Fibroblast of peridontal ligament (primary cell): ENCODE measurements around the gene MCM3AP.

Experiments
- DNase-seq: peaks from one replicate; pipeline ENCODE4 v3.0.0-alpha.2; 2010; ENCODE audit errors: extremely low read depth

Gene MCM3AP

DNA sequence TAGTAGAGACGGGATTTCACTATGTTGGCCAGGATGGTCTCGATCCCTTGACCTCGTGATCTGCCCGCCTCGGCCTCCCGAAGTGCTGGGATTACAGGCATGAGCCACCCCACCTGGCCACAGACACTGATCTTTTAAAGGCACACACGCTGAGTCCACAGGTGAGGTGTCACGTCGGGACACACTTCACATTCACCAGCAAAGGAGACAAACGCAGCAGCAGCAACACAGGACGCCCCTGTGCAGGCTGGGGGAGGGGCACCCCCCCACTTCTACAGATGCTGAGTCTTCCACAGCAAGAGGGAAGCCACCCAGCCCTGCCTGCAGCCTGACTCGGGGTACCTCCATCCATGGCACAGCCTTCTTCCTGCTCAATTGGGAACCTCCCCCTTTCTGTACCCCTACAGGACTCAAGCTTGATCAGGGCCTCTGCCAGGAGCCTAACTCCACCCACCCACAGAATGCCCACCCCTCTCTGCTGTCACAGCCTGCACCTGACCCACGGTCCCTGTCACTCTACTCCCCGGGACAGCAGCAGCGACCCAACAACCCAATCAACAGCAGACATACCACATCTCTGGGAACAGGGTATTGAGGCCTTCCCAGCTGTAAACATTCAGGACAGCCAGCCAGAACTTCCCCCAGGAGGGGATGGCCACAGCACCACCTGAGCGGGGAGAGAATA lies 66.4 kb downstream of the MCM3AP start:
- no peak for DNase-seq

DNA sequence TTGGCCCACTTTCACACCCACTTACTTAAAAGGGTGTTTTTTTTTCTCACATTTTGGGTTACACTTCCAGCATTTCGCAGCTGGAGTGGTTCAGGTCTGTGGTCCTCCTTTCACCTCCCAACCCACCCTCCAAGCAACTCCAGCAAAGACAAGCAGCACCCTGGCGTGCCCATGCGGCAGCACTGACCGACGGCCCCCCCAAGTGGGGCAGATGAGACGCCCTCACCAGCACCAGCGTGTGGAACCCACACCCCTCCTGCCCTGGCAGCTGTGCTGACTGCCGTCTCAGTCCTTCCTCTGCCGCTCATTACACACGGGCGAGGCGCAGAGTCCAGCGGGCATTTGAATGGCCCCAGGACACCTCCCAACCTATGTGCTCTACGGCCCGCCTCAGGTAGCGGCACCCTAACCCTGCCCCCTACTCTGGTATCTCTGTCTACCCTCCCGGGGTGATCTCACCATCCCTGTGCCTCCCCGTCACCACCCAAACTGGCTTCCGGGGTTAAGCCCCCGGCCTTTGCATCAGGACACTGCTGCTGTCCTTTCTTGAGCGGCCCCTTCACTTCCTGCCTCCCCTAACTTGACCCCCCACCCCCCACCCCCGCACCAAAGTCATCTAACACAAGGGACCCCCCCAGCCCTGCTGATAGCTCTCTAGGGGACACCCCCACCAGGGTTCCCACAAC lies 67.8 kb downstream of the MCM3AP start:
- no peak for DNase-seq

DNA sequence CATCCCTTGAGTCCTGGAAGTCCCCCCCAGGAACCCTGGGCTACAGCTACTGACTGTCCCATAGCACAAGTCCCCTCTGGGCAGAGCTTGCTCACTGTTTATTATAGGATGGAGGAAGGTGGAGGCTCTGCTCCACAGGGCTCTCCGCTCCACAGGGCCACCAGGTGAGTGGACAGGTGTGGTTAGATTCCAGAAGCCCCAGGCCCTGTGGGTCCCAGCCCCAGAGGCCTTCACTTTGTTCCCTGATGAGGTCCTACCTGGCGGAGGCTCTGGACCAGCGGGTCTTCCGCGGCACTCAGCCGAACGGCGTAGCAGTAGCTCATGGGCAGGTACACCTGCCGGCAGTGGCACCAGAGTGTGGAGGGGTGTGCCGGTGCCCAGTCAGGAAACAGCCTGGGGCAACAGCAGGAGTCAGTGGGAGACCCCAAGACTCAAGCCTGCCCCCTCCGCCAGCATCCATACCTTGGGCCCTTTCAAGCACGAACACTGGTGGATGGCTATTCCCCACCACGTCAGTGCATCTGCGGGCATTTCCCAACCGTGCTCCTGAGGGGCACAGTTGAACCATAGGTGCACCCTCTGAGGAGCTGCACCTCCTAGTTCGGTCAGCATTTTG lies 69.2 kb downstream of the MCM3AP start:
- DNase-seq = no peak

DNA sequence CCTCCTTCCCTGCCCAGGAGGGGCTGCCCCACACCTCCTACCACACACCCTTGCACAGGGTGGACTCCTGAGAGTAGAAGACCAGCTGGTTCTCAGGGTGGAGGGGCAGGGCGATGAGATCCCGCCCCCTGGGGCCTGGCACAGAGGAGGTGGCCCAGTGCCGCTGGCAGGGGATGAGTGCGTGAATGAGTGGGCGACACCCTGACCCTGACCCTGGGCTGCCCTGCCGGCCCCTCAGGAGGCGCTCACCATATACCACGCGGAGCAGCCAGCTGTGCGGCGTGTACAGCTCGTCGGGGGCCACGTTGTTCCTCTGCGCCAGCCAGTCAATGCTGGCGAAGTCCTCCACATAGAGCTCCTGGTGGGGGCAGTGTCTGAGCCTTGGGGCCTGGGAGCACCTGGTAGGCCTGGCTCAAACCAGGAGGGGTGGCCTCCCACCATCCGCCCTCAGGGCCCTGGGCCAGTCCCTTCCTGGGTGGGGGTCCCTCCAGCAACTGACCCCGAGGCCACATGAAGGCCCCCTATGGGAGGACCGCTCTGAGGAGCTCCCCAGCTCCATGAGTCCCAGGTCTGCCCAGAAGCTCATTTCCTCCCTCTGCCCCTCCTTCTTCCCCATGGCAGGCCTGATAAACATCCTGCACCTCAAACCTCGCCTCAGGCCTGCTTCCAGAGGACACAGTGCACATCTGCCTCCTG lies 69.8 kb downstream of the MCM3AP start:
- no peak for DNase-seq

DNA sequence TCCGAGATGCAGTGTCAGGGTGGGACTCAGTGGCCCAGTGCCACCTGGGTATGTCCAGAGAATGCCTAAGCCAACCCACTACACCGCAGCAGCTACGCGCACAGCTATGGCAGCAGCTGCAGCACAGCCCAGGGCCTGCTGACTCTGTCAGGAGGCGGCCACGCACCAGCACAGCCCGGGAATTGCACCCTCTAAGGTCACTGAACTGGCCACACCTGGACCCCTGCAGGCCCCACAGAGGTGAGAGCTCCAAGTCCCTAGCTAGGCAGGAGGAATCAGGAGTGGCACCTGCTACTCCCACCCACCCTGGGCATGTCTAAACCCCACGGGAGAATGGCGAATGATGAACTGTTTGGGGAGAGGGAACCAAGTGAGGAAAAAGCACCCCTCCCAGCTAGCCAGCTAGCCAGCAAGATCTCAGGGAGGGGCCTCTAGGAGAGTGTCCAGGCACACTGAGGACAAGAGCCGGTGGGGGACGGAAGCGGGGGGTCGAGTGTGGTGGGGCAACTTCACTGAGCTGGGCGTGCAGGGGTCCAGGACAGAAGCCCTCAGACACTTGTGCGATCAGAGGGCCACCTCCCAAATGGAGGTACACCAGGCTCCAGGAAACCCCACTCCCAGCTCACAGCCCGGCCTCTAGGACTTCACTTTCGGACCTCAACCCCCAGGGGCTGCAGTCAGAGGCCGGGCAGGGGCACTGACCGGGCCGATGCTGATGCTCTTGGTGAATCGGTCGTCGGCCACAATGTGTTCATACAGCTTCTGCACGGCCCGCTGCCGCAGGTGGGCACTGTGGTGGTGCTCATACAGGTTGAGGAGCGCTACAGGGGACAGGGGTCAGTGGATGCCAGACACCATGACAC lies 70.7 kb downstream of the MCM3AP start:
- DNase-seq = no peak

DNA sequence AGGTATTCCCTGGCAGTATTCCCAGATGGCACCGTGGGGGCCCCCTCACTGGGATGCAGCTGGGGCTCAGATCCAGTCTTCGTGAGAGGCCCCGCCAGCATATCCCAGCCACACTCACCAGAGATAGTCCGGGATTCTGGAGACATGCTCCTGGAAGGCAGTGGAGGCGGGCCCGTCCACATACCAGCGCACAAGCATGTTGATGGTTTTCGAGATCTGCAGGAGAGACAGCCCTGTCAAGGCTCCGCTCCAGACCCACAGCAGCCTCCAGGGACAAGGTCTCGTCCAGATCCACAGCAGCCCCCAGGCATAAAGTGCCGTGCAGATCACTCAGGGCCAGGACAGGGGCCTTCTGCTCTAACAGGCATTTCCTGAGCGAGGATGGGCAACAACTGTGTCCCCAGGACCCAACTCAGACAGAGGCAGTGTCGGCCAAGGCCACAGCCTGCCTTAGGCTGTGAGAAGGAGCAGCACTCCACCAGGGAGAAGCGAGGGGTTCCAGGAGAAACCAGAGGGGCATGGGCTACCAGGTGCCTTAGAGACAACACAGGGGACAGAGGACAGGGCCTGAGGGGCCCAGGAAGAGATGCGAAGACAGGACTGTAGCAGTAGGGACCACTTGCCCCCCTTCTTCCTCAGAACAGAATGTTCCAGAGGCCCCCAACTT lies 71.7 kb downstream of the MCM3AP start:
- no peak for DNase-seq

DNA sequence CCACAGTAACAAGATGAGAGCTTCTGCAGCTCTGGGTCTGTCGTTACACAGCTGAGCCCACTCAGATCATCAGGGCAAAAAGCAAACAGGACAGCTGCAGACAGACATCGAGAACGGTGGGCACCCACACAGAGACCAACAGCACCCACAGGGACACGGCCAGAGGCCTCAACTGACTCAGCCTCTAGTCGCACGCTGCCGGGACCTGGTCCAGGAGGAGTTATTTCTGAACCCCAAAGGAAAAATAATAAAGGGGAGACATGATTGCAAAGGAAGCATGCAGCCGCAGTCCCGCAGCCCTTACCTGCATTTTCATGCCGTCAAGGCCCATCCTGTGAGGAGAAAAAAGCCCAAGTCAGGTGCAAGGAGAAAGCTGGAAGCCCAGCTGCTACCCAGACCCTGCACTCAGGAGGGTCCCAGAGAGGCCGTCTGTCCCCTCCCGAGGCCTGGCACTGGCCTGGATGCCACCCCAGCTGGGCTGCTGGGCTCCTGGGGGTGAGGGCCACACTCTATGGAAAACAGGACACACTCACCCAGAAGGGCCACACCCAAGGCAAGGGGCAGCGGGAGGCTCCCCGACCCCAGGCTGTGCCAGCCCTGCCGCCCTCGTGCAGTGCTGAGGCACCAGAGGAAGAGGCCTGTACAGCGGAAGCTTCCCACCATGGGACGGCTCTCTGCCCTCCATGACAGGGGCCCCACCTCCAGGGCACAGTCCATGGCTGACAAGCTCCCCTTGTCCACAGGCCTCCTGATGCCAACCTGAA lies 72.5 kb downstream of the MCM3AP start:
- no peak for DNase-seq

DNA sequence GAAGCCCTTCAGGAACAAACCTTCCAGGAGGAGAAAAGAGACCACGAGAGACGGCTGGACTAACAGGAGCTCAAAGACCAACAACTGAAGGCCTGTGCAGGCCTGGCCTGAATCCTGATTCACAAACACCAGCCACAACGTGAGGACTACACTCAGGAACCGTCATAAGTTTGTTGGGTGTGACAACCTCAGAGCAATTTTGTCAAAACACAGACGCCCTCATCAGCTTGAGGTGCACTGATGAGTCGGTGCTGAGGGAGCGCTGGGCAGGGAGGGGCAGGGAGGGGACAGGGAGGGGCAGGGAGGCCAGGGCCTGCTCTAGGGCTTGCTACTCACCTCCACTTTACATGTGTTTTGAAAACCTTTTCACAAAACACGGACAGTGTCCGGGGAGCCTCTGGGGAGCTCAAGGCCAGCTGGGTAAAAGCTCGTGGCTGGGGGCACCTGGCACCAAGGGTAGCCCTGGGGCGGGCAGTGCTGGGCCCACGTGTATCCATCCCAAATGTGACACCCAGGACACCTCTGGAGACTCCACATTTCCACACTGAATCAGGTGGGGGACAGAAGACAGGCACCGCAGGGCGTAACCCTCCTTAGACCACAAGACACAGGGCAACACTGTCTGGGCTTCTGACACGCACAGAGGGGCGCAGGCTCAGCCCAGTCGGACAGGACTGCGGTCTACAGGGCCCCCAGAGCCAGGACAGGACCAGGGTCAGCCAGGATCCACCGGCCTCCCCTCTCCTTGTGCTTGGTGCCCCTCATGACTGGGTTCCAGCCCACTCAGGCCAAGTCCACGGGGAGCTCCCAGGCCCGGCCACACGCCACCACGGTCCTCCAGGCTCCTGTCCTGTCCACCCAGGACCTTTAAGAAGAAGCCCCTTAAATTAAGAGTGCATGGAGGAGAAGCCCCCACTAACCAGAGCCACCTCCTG lies 73.4 kb downstream of the MCM3AP start:
- no peak for DNase-seq

DNA sequence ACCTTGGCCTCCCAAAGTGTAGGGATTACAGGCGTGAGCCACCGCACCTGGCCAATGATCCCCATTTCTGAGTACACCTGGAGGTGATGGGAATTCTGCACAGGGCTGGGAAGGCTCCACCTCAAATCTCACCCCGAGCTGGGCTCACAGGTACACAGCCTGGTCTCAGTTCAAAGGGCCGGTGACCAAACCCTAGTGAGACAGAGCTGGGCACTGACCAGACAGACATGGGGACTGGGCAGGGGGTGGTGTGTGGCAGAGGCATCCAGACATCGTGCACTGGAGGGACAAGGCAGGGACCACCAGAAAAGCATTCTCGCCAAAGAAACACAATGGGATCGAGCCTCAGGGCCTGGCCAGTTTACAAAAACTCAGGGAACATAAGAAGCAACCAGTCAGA lies 74.0 kb downstream of the MCM3AP start:
- no peak for DNase-seq

DNA sequence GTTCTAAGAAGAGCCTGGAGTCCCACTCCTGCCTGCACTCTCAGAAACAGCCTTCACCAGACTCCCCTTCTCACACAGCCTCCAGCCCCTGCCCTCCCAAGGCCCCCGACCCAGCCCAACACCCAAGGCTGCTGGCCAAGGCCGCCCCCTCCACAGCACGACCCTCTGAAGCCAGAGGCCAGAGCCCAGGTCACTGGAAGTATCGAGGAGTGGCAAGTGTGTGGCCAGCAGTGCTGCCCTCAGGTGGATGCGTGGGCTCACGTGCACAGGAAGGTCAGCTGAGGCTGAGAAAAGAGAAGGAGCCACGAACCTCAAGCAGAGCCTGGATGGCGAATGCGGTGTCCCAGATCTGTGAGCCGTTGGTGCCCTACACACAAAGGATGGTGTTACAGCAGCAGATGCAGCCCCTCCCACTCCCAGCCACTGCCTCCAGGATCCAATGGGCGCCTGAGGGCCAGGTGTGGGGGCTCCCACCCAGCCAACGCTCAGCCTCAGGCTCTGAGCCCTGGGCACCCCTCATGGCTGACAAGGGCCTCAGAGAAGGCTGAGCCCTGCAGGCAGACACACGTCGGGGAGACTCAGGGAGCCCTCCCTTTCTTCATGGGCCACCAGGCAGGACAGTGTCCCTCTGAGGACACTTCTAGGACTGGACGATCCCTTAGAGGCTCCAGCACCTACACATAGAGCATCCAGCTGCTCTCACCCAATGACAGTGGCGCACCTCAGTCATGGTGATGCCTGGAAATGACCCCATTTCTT lies 74.9 kb downstream of the MCM3AP start:
- no peak for DNase-seq

DNA sequence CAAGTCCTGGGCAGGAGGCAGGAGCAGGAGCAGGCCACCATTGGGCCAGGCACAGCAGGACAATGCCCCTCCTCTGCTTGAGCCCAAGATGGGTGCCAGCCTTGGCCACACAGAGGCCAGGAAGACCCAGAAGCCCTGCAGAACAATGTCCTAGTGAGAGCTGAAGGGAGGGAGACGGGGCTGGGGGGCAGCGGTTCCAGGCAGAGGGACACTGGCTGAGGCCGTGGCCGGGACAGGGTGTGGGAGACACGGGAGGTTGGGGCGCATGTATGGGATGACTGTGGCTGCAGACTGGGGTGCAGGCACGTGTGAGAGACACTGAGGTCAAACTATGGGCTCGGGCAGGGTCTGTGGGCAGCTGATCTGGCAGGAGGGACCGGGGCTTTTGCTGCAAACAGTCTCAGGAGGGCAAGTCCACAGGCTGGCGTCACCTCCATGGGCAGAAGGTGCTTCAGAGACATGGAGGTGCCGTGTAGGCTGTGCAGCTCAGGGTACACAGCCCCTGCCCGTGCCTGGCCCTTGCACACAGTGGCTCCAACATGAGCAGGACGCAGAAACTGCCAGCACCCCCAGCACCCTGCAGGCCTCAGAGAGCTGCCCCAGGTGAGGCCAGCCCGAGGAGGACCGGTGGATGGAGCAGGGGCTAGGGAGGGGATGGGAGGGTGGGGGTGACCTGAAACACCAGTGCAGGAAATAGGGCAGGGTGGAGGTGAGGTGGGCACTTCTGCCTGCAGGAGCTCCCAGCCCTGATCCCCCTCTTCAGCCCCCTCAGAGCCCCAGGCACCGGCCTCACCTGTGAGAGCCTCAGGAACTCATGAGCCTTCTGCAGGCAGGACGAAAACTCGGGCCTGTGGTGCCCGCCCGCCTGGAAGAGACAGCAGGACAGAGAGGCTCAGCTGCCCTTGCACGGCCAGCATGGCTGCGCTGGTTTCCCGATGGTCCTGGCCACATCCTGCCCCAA lies 76.4 kb downstream of the MCM3AP start:
- no peak for DNase-seq

DNA sequence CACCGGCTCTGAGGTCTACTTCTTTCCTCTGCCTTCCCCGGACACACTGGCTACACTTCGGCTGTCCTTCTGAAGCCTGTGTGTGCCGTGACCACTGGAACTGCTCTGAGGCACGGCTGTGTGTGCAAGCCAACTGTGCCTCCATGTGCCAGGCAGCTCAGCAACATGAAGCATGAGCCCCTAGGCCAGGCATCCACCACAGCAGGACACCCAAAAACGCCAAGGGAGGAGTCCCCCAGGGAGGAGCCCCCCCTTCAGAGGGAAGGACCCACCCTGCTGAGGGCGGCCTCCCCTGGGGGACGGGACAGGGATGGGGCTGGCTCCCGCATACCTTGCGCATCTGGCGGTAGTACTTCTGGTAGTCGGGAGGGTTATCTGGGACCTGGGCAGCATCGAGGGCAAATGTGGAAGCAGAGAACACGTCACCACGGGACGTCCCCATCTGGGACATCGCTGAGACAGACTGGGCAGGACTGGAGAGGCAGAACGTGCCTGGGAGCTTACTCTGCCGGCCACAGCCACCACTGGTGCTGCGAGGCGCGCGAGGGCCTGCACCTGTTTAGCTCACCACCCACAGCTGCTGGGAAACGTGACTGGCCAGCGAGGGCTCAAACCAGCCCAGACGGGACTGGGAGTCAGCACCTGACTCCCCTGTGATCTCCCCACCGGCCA lies 77.4 kb downstream of the MCM3AP start:
- no peak for DNase-seq

DNA sequence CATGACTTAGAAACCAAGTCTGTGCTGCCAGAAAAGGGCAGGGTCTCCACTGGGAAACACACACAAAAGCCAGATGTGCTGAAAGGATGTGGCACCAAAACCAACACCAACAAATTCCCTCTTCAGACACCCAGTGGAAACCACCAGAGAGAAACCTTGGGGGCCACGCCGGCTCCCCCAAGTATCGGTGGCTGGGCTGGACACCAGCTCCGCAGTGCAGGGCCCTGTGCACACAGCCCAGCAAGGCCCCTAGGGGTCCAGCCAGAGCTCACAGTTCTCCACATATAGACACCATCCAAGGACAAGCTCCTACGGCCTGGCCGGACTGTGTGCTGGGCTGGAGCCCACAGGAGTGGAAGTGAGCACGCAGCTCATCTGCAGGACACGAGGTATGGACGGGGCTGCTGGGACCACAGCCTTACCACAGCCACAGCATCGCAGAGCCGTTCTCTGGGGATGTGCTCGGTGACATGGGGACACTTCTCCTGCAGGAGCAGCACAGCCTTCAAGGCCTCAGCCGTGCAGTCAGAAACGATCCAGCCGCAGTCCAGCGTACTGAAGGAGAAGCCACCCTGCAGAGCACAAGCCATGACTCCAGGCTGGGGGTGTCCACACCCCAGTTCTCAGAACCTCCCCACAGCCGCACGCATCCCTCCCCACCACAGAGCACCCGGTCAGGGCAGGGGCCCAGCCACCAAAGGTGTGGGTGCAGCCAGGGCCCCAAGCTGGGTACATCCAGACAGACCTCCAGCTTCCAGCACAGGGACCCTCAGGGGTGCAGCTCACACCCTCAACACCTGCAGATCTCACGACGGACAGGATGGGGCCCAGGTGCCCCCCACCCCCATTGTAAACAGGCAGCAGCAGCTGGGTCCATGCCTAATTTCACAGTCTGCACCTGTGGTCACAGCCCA lies 78.1 kb downstream of the MCM3AP start:
- no peak for DNase-seq

DNA sequence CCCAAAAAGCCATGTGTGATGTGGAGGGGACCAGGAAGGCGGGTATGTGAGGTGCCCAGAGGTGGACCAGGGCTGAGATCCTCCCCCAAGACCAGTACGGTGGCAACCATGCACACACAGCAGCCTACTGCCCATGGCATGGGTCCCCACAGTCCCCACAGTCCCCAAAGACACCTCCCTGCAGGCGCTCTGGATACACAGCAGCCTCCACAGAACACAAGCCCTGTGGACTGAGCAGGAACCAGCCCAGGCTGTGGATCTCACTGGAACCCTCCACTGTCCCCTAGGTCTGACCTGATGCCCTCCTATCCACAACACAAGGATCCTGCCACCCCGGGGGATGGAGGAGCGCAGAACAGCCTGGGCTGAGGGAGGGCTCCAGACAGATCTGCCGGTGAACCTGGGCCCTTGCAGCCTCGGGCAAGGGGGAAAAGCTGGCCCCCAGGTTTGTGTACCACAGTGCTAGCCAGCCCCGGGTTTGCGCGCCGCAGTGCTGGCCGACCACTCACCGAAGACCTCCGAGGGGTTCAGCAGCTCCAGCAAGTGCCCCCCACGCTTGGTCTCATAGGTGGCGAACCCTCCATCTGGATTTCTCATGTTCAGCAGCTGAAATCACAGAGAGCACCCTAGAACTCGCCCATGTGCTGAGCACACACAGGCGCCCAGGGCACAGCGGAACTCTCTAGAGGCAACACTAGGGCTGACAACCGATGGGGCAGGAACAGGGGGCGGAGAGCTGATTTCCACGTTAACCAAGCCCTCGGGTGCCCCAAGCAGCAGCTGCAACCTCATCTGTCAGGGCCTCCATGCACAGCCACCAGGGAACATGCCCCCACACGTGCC lies 79.0 kb downstream of the MCM3AP start:
- DNase-seq = no peak

DNA sequence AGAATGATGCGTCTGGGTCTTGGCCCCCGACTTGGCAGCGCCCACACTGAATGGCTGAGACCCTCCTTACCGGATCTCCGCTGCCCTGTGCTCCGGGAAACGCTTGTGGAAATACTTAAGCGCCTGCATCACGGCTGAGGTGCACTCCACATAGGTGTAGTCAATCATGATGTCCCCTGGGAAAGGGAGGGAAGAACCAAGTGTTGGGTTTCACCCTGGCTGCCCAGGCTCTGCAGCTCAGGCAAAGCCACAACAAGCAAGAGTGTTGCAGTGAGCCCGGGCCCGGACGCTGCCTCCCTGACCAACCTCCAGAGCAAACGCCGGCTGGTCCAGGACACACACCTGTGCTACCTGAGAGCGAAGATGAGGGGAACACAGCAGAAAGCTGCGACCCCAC lies 79.6 kb downstream of the MCM3AP start:
- DNase-seq = no peak
